Measurements from ENCODE around the gene CD200.
"Not testable (repeated sequence)": the region's sequence is repeated elsewhere in the genome, so short reads cannot be mapped to it uniquely, and the experiment has no call there.

Gene CD200

DNA sequence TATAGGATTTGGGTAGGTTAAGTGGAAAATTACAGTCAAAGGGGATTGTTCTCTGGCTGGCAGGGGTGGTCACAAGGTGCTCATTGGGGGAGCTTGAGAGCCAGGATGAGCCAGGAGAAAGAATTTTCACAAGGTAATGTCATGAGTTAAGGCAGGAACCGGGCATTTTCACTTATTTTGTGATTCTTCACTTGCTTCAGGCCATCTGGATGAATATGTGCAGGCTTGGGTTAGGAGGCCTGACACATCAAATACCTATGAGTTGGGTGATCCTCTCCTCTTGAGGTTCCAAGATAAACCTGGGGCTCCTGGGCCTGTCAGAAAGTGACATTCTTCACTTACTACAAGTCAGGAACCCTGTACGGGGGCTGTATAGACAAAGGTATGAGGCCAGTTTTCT, 68.7 kb downstream of the CD200 start:
- POLR2A ChIA-PET: no interaction called here
- CTCF ChIA-PET: no interaction called here
- DNase-seq (ENCODE audit: extremely low spot score): no peak
- TF ChIP-seq, protein P1, sequence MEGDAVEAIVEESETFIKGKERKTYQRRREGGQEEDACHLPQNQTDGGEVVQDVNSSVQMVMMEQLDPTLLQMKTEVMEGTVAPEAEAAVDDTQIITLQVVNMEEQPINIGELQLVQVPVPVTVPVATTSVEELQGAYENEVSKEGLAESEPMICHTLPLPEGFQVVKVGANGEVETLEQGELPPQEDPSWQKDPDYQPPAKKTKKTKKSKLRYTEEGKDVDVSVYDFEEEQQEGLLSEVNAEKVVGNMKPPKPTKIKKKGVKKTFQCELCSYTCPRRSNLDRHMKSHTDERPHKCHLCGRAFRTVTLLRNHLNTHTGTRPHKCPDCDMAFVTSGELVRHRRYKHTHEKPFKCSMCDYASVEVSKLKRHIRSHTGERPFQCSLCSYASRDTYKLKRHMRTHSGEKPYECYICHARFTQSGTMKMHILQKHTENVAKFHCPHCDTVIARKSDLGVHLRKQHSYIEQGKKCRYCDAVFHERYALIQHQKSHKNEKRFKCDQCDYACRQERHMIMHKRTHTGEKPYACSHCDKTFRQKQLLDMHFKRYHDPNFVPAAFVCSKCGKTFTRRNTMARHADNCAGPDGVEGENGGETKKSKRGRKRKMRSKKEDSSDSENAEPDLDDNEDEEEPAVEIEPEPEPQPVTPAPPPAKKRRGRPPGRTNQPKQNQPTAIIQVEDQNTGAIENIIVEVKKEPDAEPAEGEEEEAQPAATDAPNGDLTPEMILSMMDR (IDR thresholded peaks at IDR 0.05; ENCODE audit: control extremely low read depth, extremely low read depth, low read depth, missing control alignments): no peak

- POLR2A ChIA-PET: no interaction called here
- DNase-seq (ENCODE audit: extremely low spot score): no peak
- CTCF ChIA-PET: interaction anchor here (1.2 to 1.4 kb wide), 2 partner anchors 17 to 76 kb away, joined by 3 read pairs; no protein-coding TSS in a partner anchor
- TF ChIP-seq, protein P1 (IDR thresholded peaks at IDR 0.05; ENCODE audit: control extremely low read depth, extremely low read depth, low read depth, missing control alignments): no peak
These were observed 70.1 kb downstream of the CD200 start for GRCh38 chr3:112403103-112403502.

GRCh38 chr3:112404924-112405549, 72.1 kb downstream of the CD200 start:
- ChIA-PET POLR2A (interaction anchor here (0.6 to 0.7 kb wide), 2 partner anchors 72 to 1341 kb away, joined by 5 to 7 read pairs; no protein-coding TSS in a partner anchor), CTCF (interaction anchor here (1.0 to 2.4 kb wide), 4 partner anchors 11 to 62 kb away, joined by 3 to 7 read pairs (median 6); no protein-coding TSS in a partner anchor)
- DNase-seq (ENCODE audit: extremely low spot score): not testable (repeated sequence)

GRCh38 chr3:112405845-112406244, 72.9 kb downstream of the CD200 start:
- DNase-seq (ENCODE audit: extremely low spot score): no peak
- CTCF ChIA-PET: interaction anchor here (0.9 to 2.4 kb wide), 6 partner anchors 10 to 295 kb away, joined by 3 to 7 read pairs (median 4); no protein-coding TSS in a partner anchor
- TF ChIP-seq, protein P1 (IDR thresholded peaks at IDR 0.05; ENCODE audit: control extremely low read depth, extremely low read depth, low read depth, missing control alignments): no peak
- POLR2A ChIA-PET: interaction anchor here (0.6 to 0.8 kb wide), 2 partner anchors 73 to 273 kb away, joined by 3 to 5 read pairs; partner anchors contain the start of gene GCSAM

DNA sequence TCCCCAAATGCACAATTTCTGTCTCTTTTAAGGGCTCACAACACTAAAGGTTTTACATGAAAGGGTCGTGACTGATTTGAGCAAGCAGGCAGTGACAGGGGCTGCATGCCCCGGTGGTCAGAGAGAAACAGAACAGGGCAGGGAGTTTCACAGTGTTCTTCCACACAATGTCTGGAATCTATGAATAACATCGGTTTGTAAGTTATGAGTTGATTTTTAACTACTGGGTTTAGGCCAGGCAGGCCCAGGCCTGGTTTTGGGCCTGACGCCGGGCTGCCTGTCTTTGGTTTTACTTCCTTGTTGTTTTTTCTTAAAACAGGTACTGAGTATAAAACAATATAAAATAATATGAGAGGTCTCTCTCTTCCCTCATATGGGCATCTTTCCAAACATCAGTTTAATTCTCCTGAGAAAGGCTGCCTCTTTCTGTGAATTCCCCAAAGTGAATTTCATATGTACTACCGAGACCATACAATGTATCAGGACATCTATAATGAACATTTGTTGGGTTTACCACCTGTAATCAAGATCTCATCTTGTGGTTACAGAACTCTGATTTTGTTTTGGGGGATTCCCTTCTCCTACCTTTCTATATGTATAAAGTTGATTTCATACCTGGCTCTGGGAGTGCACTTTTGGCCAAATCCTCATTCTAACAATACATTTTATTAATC, 74.4 kb downstream of the CD200 start:
- ChIA-PET CTCF (interaction anchor here (1.1 to 2.4 kb wide), 2 partner anchors 11 to 30 kb away, joined by 3 to 7 read pairs; no protein-coding TSS in a partner anchor), POLR2A (no interaction called here)
- DNase-seq (ENCODE audit: extremely low spot score): no peak
- TF ChIP-seq, protein P1 (IDR thresholded peaks at IDR 0.05; ENCODE audit: control extremely low read depth, extremely low read depth, low read depth, missing control alignments): no peak

DNA sequence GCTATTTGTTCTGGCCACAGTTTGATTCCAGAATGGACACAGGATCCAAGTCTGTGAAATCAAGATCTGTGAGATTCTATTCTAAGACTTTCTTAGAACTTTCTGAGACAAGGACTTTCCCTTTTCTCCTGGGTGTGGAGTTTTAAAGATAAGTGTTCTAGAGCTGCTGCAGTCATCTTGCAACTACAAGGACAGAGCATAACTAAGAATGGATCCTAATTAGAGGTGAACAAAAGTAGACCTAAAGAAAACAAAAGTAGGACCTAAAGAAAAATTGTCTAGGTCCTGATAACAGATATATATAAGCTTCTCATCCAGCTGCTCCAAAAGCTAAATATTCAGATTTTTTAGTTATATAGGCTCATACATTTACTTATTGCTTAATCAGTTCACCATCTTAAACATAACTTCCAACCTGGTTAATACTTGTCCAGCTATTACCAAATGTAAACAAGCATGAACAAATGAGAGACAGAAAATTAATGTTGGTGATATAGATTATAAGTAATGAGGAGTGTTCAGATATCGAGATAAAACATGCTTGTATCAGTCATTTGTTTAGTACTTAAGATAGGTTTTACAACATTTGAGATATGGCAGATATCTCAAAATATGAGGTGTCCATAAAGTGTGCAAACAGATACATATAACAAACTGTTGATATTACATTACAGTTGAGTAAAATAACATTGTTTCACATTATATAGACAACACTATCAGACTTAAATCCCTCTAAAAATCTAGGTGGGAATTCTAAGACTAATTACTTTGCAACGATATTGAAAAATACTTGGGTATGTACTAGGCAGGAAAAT, 75.1 kb downstream of the CD200 start:
- TF ChIP-seq, protein P1 (IDR thresholded peaks at IDR 0.05; ENCODE audit: control extremely low read depth, extremely low read depth, low read depth, missing control alignments): no peak
- DNase-seq (ENCODE audit: extremely low spot score): no peak
- POLR2A ChIA-PET: no interaction called here
- CTCF ChIA-PET: no interaction called here

Measured in GM10248 (cell line).